ENCODE measurements around the gene PREX1.
"Not testable (repeated sequence)": the region's sequence is repeated elsewhere in the genome, so short reads cannot be mapped to it uniquely, and the experiment has no call there.

Gene PREX1

GRCh38 chr20:48825566-48825920 lies 2.3 kb downstream of the PREX1 start:
- DNase-seq (ENCODE audit: low spot score), result no peak

GRCh38 chr20:48824830-48825565 lies 2.8 kb downstream of the PREX1 start:
- no peak for DNase-seq (ENCODE audit: low spot score)

GRCh38 chr20:48823960-48824498 lies 3.8 kb downstream of the PREX1 start:
- peak; percentile 64 for DNase-seq (ENCODE audit: low spot score)

GRCh38 chr20:48823476-48823875 lies 4.3 kb downstream of the PREX1 start:
- DNase-seq (ENCODE audit: low spot score), result no peak

GRCh38 chr20:48822879-48823385 lies 4.9 kb downstream of the PREX1 start:
- no peak for DNase-seq (ENCODE audit: low spot score)

GRCh38 chr20:48822178-48822577 lies 5.6 kb downstream of the PREX1 start:
- DNase-seq (ENCODE audit: low spot score), result no peak

GRCh38 chr20:48821261-48821920 lies 6.4 kb downstream of the PREX1 start:
- DNase-seq (ENCODE audit: low spot score), result no peak

GRCh38 chr20:48820649-48820973 lies 7.2 kb downstream of the PREX1 start:
- no peak for DNase-seq (ENCODE audit: low spot score)

- DNase-seq (ENCODE audit: low spot score), result no peak
These were observed 7.8 kb downstream of the PREX1 start for GRCh38 chr20:48819821-48820648.

GRCh38 chr20:48819089-48819488 lies 8.7 kb downstream of the PREX1 start:
- DNase-seq (ENCODE audit: low spot score), result no peak

- no peak for DNase-seq (ENCODE audit: low spot score)
These were observed 9.3 kb downstream of the PREX1 start for GRCh38 chr20:48818481-48818987.

- DNase-seq (ENCODE audit: low spot score), result no peak
These were observed 9.8 kb downstream of the PREX1 start for GRCh38 chr20:48818031-48818370.

GRCh38 chr20:48817367-48818030 lies 10.3 kb downstream of the PREX1 start:
- DNase-seq (ENCODE audit: low spot score), result no peak

- no peak for DNase-seq (ENCODE audit: low spot score)
These were observed 11.3 kb downstream of the PREX1 start for GRCh38 chr20:48816282-48817205.

- DNase-seq (ENCODE audit: low spot score), result no peak
These were observed 12.3 kb downstream of the PREX1 start for GRCh38 chr20:48815537-48815936.

GRCh38 chr20:48814633-48815032 lies 13.2 kb downstream of the PREX1 start:
- no peak for DNase-seq (ENCODE audit: low spot score)

GRCh38 chr20:48813930-48814546 lies 13.8 kb downstream of the PREX1 start:
- DNase-seq (ENCODE audit: low spot score), result no peak

- DNase-seq (ENCODE audit: low spot score), result no peak
These were observed 14.4 kb downstream of the PREX1 start for GRCh38 chr20:48813446-48813747.

- DNase-seq (ENCODE audit: low spot score), result no peak
These were observed 15.0 kb downstream of the PREX1 start for GRCh38 chr20:48812600-48813445.

- not testable (repeated sequence) for DNase-seq (ENCODE audit: low spot score)
These were observed 15.7 kb downstream of the PREX1 start for GRCh38 chr20:48812114-48812513.
